Thoracic aorta (tissue), 2 donors: ENCODE data around the gene TBX5. TPM values are rescaled to one million over a fixed set of nuclear protein-coding genes. Genes with fewer than 3 reads are reported as not detected.

ENCODE experiments used
- ATAC-seq: fragments of 150-250 bp; one replicate; pipeline ENCODE4 v1.8.0; 2017; ENCODE audit warnings: low read depth; ENCODE audit not compliant: insufficient number of reproducible peaks, low FRiP score
- DNase-seq: peaks from one replicate; pipeline ENCODE4 v3.0.0-alpha.2; 2020; ENCODE audit warnings: low spot score
- H3K27ac ChIP-seq, 2 donors: fragments of 200-600 bp; sonication (generic); 1 replicate in 1 of 2; 2 replicates in 1 of 2; pipeline ENCODE4 v1.5.1; 2016; ENCODE audit warnings: mild to moderate bottlenecking in 2 of 2, moderate library complexity in 2 of 2
- H3K27me3 ChIP-seq: fragments of 200-600 bp; sonication (generic); replicated peaks from 2 replicates; pipeline ENCODE4 v1.6.0; 2016; ENCODE audit warnings: mild to moderate bottlenecking; ENCODE audit not compliant: insufficient read depth
- H3K36me3 ChIP-seq: fragments of 200-600 bp; sonication (generic); one replicate; pipeline ENCODE4 v1.5.1; 2016
- H3K4me1 ChIP-seq, 2 donors: fragments of 200-600 bp; sonication (generic); 1 replicate in 1 of 2; 2 replicates in 1 of 2; pipeline versions ENCODE4 v1.5.1 to v1.6.0; 2016; ENCODE audit warnings: low read depth in 2 of 2, mild to moderate bottlenecking in 1 of 2; ENCODE audit not compliant: control insufficient read depth in 1 of 2
- H3K4me3 ChIP-seq: fragments of 200-600 bp; sonication (generic); 2 replicates; pipeline ENCODE4 v1.5.1; 2016; ENCODE audit warnings: mild to moderate bottlenecking
- H3K9me3 ChIP-seq: fragments of 200-600 bp; sonication (generic); 2 replicates; pipeline ENCODE4 v1.5.1; 2016
- total RNA-seq, 2 donors: library from RNA; depleted of rRNA; stranded (reverse); fragments of >200 nt; gene quantifications; one replicate each; pipeline versions ENCODE4 v1.1.0 to v1.2.3, GENCODE V29; 2016
- TF ChIP-seq, protein P1 (sequence below): fragments of 200-600 bp; sonication (generic); IDR thresholded peaks from one replicate; pipeline ENCODE4 v1.5.1; 2019; ENCODE audit warnings: antibody characterized with exemption

The TBX5 gene
- total RNA-seq, 2 donors from 2014 or later = 0.21 to 1.5 TPM

DNA sequence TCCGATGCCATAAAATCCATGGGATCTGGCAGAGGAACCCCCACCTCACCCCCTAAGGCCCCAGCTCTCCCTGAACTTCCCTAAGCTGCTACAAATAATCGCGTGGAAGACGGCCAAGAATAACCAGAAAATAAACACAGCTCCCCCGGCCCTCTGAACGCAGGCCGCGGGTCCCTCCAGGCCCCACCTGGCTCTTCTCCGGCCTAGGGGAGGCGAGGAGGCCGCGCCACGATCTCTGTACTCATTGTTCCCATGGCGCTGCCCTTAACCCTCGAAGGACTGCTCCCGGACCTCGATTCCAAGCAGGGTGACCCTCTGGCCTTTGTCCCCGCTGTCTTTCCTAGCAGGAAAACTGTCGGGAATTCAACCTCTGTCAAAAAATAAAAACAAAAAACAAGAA lies 33.9 kb upstream of the TBX5 start:
- peaks cover 6% of the 10 kb centered on the region for H3K27me3 ChIP-seq
- TF ChIP-seq, protein P1, sequence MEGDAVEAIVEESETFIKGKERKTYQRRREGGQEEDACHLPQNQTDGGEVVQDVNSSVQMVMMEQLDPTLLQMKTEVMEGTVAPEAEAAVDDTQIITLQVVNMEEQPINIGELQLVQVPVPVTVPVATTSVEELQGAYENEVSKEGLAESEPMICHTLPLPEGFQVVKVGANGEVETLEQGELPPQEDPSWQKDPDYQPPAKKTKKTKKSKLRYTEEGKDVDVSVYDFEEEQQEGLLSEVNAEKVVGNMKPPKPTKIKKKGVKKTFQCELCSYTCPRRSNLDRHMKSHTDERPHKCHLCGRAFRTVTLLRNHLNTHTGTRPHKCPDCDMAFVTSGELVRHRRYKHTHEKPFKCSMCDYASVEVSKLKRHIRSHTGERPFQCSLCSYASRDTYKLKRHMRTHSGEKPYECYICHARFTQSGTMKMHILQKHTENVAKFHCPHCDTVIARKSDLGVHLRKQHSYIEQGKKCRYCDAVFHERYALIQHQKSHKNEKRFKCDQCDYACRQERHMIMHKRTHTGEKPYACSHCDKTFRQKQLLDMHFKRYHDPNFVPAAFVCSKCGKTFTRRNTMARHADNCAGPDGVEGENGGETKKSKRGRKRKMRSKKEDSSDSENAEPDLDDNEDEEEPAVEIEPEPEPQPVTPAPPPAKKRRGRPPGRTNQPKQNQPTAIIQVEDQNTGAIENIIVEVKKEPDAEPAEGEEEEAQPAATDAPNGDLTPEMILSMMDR = no peak
- H3K9me3 ChIP-seq = no peaks in the 10 kb centered on the region
- H3K27ac ChIP-seq = no peak overlapping the region
- no peak overlapping the region for H3K4me3 ChIP-seq
- no peak for DNase-seq
- H3K36me3 ChIP-seq = no peaks in the 10 kb centered on the region
- peaks cover 0 to 17% of the 10 kb centered on the region in 2 donors for H3K4me1 ChIP-seq
- ATAC-seq = no peak

DNA sequence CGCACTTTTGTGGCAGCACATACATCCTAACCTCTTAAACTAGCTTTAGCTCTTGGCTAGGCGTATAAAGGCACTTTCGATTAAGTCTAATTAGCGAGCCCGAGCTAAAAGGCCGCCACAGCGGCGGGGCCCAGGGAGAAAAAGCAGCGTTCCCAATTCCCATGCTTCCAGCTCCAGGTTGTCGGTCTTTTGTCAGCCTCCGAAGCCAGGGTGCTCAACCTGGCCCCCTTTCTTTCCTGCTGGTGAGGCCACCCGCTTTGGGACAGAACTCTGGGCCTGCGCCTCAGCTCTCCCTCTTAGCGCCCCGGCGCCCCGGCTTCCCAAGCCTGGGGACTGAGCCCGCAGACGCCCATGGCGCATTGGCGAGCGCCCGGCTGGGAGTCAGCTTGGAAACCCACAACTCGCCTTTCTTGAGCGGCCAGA lies 33.3 kb upstream of the TBX5 start:
- ATAC-seq (no peak), DNase-seq (no peak)
- Histone ChIP-seq H3K36me3 (no peaks in the 10 kb centered on the region), H3K4me3 (no peak overlapping the region), H3K27ac (no peak overlapping the region), H3K9me3 (no peaks in the 10 kb centered on the region), H3K4me1 (peaks cover 0 to 11% of the 10 kb centered on the region in 2 donors), H3K27me3 (peaks cover 6% of the 10 kb centered on the region)
- TF ChIP-seq, protein P1 = no peak

DNA sequence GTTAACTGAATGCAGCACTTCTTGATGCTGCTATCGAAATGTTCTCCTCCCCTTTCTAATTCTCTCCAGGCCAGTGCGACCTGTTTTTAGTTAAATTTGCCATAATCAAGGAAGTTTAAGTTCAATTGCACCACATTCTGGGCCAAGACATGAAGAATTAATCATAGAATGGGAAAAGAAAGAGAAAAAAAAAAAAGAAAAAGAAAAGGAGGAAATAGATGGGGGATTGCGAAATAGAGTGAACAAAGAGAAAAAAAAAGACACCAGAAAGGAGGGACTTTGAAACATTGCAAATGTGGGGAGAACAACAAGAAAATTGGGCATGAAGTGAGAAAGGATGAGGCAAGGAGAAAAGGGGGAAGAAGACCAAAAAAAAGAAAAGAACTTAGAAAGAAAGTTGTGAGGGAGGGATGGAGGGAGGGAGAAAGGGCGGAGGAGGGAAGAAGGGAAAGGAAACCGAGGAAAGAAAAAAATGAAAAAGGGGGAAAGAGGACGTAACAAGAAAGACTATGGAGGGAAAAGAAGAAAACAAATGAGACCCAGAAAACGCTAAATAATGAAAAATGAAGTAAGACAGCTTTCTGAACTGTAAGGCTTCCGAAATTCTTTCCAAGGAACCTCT lies 32.8 kb upstream of the TBX5 start:
- peaks cover 6% of the 10 kb centered on the region for H3K27me3 ChIP-seq
- DNase-seq = no peak
- no peak overlapping the region for H3K4me3 ChIP-seq

DNA sequence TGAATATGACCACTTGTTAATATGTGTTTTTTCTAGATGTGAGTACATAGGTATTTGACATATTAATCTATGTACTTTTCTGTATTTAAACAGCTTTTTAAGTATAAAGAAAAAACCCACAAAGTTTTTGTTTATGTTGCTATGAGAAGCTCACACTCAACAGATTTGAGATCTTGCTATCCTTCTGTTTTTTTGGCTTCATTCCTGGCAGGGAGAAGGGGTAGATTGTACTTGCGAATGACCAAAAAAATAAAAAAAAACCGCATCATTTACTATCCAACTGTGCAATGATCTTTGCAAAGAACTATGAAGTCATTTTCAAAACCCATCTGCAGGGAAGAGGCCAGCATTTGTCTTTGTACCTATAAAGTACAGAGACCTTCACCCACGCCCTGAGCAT lies 28.4 kb upstream of the TBX5 start:
- TF ChIP-seq, protein P1 = no peak
- DNase-seq (no peak), ATAC-seq (no peak)
- H3K4me3 ChIP-seq = no peak overlapping the region
- no peaks in the 10 kb centered on the region for H3K36me3 ChIP-seq
- H3K4me1 ChIP-seq = no peaks in the 10 kb centered on the region
- no peaks in the 10 kb centered on the region for H3K9me3 ChIP-seq
- H3K27me3 ChIP-seq = no peaks in the 10 kb centered on the region
- H3K27ac ChIP-seq = no peak overlapping the region

More for the DNA sequence above, 32.8 kb upstream of the TBX5 start:
- no peak for ATAC-seq
- Histone ChIP-seq H3K27ac (no peak overlapping the region), H3K36me3 (no peaks in the 10 kb centered on the region), H3K4me1 (peaks cover 0 to 6% of the 10 kb centered on the region in 2 donors), H3K9me3 (no peaks in the 10 kb centered on the region)
- TF ChIP-seq, protein P1 = no peak

DNA sequence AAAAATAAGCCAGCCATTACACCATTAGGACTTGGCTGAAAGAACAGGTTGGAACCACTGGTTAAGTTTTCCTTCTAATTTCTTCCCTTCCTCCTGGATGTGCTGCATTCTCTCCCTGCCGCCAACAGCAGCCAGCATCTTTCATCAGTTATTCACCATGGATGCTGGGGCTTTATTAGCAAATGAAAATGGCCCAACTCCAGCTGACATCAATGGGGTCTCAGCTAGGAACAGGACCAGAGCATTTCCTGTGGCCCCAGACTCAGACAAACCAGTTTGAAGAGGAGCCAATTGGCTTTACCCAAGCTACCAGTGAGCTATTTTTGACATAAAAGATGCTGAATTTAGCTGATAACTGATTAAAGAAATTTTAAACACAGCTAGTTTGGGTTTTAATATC lies 26.0 kb upstream of the TBX5 start:
- H3K4me1 ChIP-seq = no peaks in the 10 kb centered on the region
- no peaks in the 10 kb centered on the region for H3K9me3 ChIP-seq
- TF ChIP-seq, protein P1 = no peak
- ATAC-seq = no peak
- no peaks in the 10 kb centered on the region for H3K36me3 ChIP-seq
- no peak overlapping the region for H3K4me3 ChIP-seq
- no peak for DNase-seq
- no peak overlapping the region for H3K27ac ChIP-seq
- H3K27me3 ChIP-seq = no peaks in the 10 kb centered on the region
